H1 (cell line): ENCODE data around the gene CPM. TPM values are rescaled to one million over a fixed set of nuclear protein-coding genes. Genes with fewer than 3 reads are reported as not detected.

Experiments used
- CTCF ChIA-PET: fragments of 300-600 bp; sonication (Branson Sonifier 250); formaldehyde crosslinking; loops from one replicate; lab custom pipeline; 2021; ENCODE audit not compliant: partially characterized antibody; lab: Charles Lee
- POLR2A ChIA-PET: fragments of 300-600 bp; sonication (Branson Sonifier 250); formaldehyde crosslinking; loops from one replicate; lab custom pipeline; 2021; ENCODE audit warnings: inconsistent platforms; ENCODE audit not compliant: partially characterized antibody; lab: Charles Lee
- DNase-seq, 2 experiments: peaks; one replicate each; pipeline versions ENCODE4 v3.0.0 to v3.0.0-alpha.2; 2010 to 2022; ENCODE audit warnings: low spot score in 2 of 2, low read depth in 1 of 2, mixed read lengths in 1 of 2
- FAIRE-seq: peaks from 2 replicates; lab custom pipeline; 2011; peaks lifted over from hg19 to GRCh38; lab: Jason Lieb, UNC
- H2AFZ ChIP-seq: 2 replicates; pipeline ENCODE4 v1.8.1; 2012; ENCODE audit warnings: low read length, inconsistent platforms
- H2AK5ac ChIP-seq: 2 replicates; pipeline ENCODE4 v1.6.1; 2013; ENCODE audit warnings: low read depth, low read length
- H2BK120ac ChIP-seq: replicated peaks from 2 replicates; pipeline ENCODE3; 2013; ENCODE audit warnings: low read depth, low read length, inconsistent platforms
- H2BK12ac ChIP-seq: 2 replicates; pipeline ENCODE4 v1.6.1; 2013; ENCODE audit warnings: low read depth, low read length
- H2BK15ac ChIP-seq: 2 replicates; pipeline ENCODE4 v1.6.1; 2013; ENCODE audit warnings: low read length
- H2BK20ac ChIP-seq: 2 replicates; pipeline ENCODE4 v1.6.1; 2013; ENCODE audit warnings: low read length
- H2BK5ac ChIP-seq: 2 replicates; pipeline ENCODE4 v1.6.1; 2013; ENCODE audit warnings: low read depth, low read length
- H3K14ac ChIP-seq: 2 replicates; pipeline ENCODE4 v1.6.1; 2013; ENCODE audit warnings: inconsistent platforms; ENCODE audit not compliant: insufficient read length
- H3K18ac ChIP-seq: 2 replicates; pipeline ENCODE4 v1.6.1; 2013; ENCODE audit warnings: low read length; ENCODE audit errors: extremely low read depth
- H3K23ac ChIP-seq: 2 replicates; pipeline ENCODE4 v1.6.1; 2013; ENCODE audit warnings: inconsistent platforms; ENCODE audit not compliant: insufficient read length
- H3K23me2 ChIP-seq: 2 replicates; pipeline ENCODE4 v1.6.1; 2013; ENCODE audit warnings: low read depth, low read length
- H3K27ac ChIP-seq: 2 replicates; pipeline ENCODE4 v1.6.1; 2011; ENCODE audit warnings: low read depth, low read length, inconsistent platforms
- H3K27me3 ChIP-seq, 4 experiments: replicated peaks in 1 of 4; 1 replicate in 1 of 4; 2 replicates in 3 of 4; pipeline versions ENCODE4 v1.6.1 to v1.8.1; 2011 to 2013; ENCODE audit warnings: low read length in 3 of 4, mild to moderate bottlenecking in 3 of 4, inconsistent platforms in 2 of 4, mixed read lengths in 2 of 4, moderate library complexity in 1 of 4; ENCODE audit not compliant: control insufficient read depth in 3 of 4, insufficient read depth in 3 of 4; ENCODE audit errors: extremely low read depth in 1 of 4
- H3K36me3 ChIP-seq, 4 experiments: 2 replicates each; pipeline versions ENCODE4 v1.6.1 to v1.8.1; 2011 to 2013; ENCODE audit warnings: mild to moderate bottlenecking in 4 of 4, low read length in 3 of 4, moderate library complexity in 2 of 4, control low read depth in 1 of 4, inconsistent platforms in 1 of 4; ENCODE audit not compliant: insufficient read depth in 4 of 4, control insufficient read depth in 2 of 4
- H3K4ac ChIP-seq: replicated peaks from 2 replicates; pipeline ENCODE3; 2013; ENCODE audit warnings: low read length, low read depth, mixed read lengths, inconsistent platforms; ENCODE audit not compliant: insufficient read length
- H3K4me1 ChIP-seq, 4 experiments: replicated peaks in 1 of 4; 1 replicate in 1 of 4; 2 replicates in 3 of 4; pipeline versions ENCODE4 v1.6.1 to v1.8.1; 2011 to 2013; ENCODE audit warnings: low read length in 3 of 4, inconsistent platforms in 2 of 4, mixed read lengths in 1 of 4; ENCODE audit not compliant: insufficient read depth in 4 of 4, control insufficient read depth in 3 of 4
- H3K4me2 ChIP-seq, 2 experiments: 2 replicates each; pipeline versions ENCODE4 v1.6.1 to v1.8.1; 2011 to 2013; ENCODE audit warnings: low read depth in 2 of 2, low read length in 2 of 2, control low read depth in 1 of 2, inconsistent platforms in 1 of 2, mild to moderate bottlenecking in 1 of 2; ENCODE audit not compliant: insufficient read depth in 1 of 2
- H3K4me3 ChIP-seq, 4 experiments: fragments of 200-600, 300-600 bp in 1 of 4; sonication (generic), shearing (Covaris generic), sonication (Bioruptor Twin) in 1 of 4; 2 replicates each; pipeline versions ENCODE4 v1.5.1 to v1.8.1; 2011 to 2016; ENCODE audit warnings: low read length in 4 of 4, low read depth in 3 of 4, control low read depth in 2 of 4, inconsistent platforms in 2 of 4, mild to moderate bottlenecking in 2 of 4, mixed read lengths in 1 of 4, moderate library complexity in 1 of 4; ENCODE audit not compliant: insufficient read depth in 2 of 4; ENCODE audit errors: extremely low read depth in 1 of 4
- H3K56ac ChIP-seq: replicated peaks from 2 replicates; pipeline ENCODE3; 2013; ENCODE audit warnings: low read depth, mild to moderate bottlenecking, mixed read lengths, low read length, inconsistent platforms; ENCODE audit not compliant: insufficient read length
- H3K79me1 ChIP-seq: 2 replicates; pipeline ENCODE4 v1.6.1; 2013; ENCODE audit warnings: low read depth, low read length, control low read depth
- H3K79me2 ChIP-seq, 2 experiments: 2 replicates each; pipeline versions ENCODE4 v1.6.1 to v1.8.1; 2012 to 2013; ENCODE audit warnings: low read length in 2 of 2, mild to moderate bottlenecking in 2 of 2, inconsistent platforms in 1 of 2; ENCODE audit not compliant: insufficient read depth in 2 of 2, control insufficient read depth in 1 of 2
- H3K9ac ChIP-seq, 4 experiments: replicated peaks in 1 of 4; 1 replicate in 1 of 4; 2 replicates in 3 of 4; pipeline versions ENCODE4 v1.6.1 to v1.8.1; 2011 to 2013; ENCODE audit warnings: low read depth in 3 of 4, low read length in 3 of 4, control low read depth in 2 of 4, mild to moderate bottlenecking in 2 of 4, moderate library complexity in 2 of 4, inconsistent platforms in 1 of 4; ENCODE audit errors: extremely low read depth in 1 of 4
- H3K9me3 ChIP-seq, 2 experiments: 2 replicates each; pipeline versions ENCODE4 v1.6.1 to v1.8.1; 2012 to 2013; ENCODE audit warnings: mild to moderate bottlenecking in 2 of 2, moderate library complexity in 2 of 2, control low read depth in 1 of 2, inconsistent platforms in 1 of 2, low read depth in 1 of 2, low read length in 1 of 2, mixed read lengths in 1 of 2; ENCODE audit not compliant: insufficient read depth in 2 of 2
- H4K20me1 ChIP-seq, 2 experiments: replicated peaks in 1 of 2; 2 replicates each; pipeline versions ENCODE3 to v1.8.1; 2011 to 2013; ENCODE audit warnings: inconsistent platforms in 2 of 2, low read length in 2 of 2, mild to moderate bottlenecking in 1 of 2; ENCODE audit not compliant: insufficient read depth in 2 of 2, control insufficient read depth in 1 of 2
- H4K5ac ChIP-seq: 2 replicates; pipeline ENCODE4 v1.6.1; 2013; ENCODE audit warnings: low read length, low read depth, mixed read lengths, inconsistent platforms; ENCODE audit not compliant: insufficient read length
- H4K8ac ChIP-seq: 2 replicates; pipeline ENCODE4 v1.8.0; 2013; ENCODE audit warnings: mild to moderate bottlenecking, moderate library complexity, low read length, inconsistent platforms; ENCODE audit not compliant: insufficient read depth; ENCODE audit errors: extremely low read depth
- H4K91ac ChIP-seq: replicated peaks from 2 replicates; pipeline ENCODE3; 2013; ENCODE audit warnings: low read length, mixed read lengths, inconsistent platforms; ENCODE audit not compliant: insufficient read length
- BACH1 ChIP-seq: IDR thresholded peaks from 2 replicates; pipeline ENCODE4 v1.6.1; 2012; ENCODE audit warnings: low read length, improper control_type of control experiment
- EP300 ChIP-seq, 2 experiments: IDR thresholded peaks; 1 replicate in 1 of 2; 2 replicates in 1 of 2; pipeline ENCODE4 v1.6.1; 2011 to 2012; ENCODE audit warnings: low read depth in 2 of 2, low read length in 2 of 2, mild to moderate bottlenecking in 2 of 2, borderline replicate concordance in 1 of 2, inconsistent platforms in 1 of 2, moderate library complexity in 1 of 2
- KDM4A ChIP-seq: IDR thresholded peaks from one replicate; pipeline ENCODE4 v1.7.1; 2012; ENCODE audit warnings: low read depth, mild to moderate bottlenecking, moderate library complexity, low read length, inconsistent platforms; ENCODE audit not compliant: severe bottlenecking
- POLR2A ChIP-seq, 2 experiments: IDR thresholded peaks; 1 replicate in 1 of 2; 2 replicates in 1 of 2; pipeline ENCODE4 v1.6.1; 2011; ENCODE audit warnings: low read depth in 2 of 2, low read length in 2 of 2, mild to moderate bottlenecking in 2 of 2; ENCODE audit errors: control extremely low read depth in 1 of 2
- RXRA ChIP-seq: IDR thresholded peaks from 2 replicates; pipeline ENCODE4 v1.6.1; 2011; ENCODE audit warnings: low read depth, mild to moderate bottlenecking, low read length, moderate library complexity; ENCODE audit not compliant: insufficient read depth
- SAP30 ChIP-seq: fragments of 300-600 bp; sonication (generic); IDR thresholded peaks from 2 replicates; pipeline ENCODE4 v1.7.1; 2012; ENCODE audit warnings: low read length, moderate library complexity, mild to moderate bottlenecking, inconsistent platforms; ENCODE audit not compliant: insufficient read depth, insufficient replicate concordance
- SP4 ChIP-seq: IDR thresholded peaks from 2 replicates; pipeline ENCODE4 v1.6.1; 2012; ENCODE audit warnings: low read length, inconsistent platforms
- TBP ChIP-seq: IDR thresholded peaks from 2 replicates; pipeline ENCODE4 v1.6.1; 2011; ENCODE audit warnings: low read depth, low read length, improper control_type of control experiment
- TCF12 ChIP-seq: IDR thresholded peaks from 2 replicates; pipeline ENCODE4 v1.6.1; 2011; ENCODE audit warnings: low read depth, mild to moderate bottlenecking, low read length
- WGBS, 2 experiments: shearing (Covaris generic) in 1 of 2; methylation state at CpG; one replicate each; pipeline versions ENCODE4 v1.1.6 to v1.1.7; 2013 to 2015; ENCODE audit warnings: low lambda C conversion rate in 2 of 2, mixed read lengths in 2 of 2, inconsistent platforms in 1 of 2, low coverage in 1 of 2, missing lambda C conversion rate in 1 of 2; ENCODE audit not compliant: insufficient replicate concordance in 2 of 2, insufficient coverage in 1 of 2, insufficient read length in 1 of 2; ENCODE audit errors: extremely low coverage in 1 of 2, missing lambda C conversion rate in 1 of 2; 5-methylcytosine and 5-hydroxymethylcytosine counted together
- polyA plus RNA-seq, 7 experiments: library from polyadenylated mRNA; depleted of rRNA in 3 of 7; stranded (reverse) in 5 of 7; unstranded in 2 of 7; fragments of >200 nt in 5 of 7; fragments of 200-250 nt in 2 of 7; gene quantifications; 1 replicate in 5 of 7; 2 replicates in 1 of 7; 4 replicates in 1 of 7; pipeline versions ENCODE4 v1.2.1 to v1.2.3, GENCODE V29; 2011 to 2013; ENCODE audit warnings: missing spikeins in 2 of 7, mixed read lengths in 2 of 7
- total RNA-seq: library from RNA; stranded (reverse); fragmentation: NEBNext Ultra II Directional; extraction: Animal tissue kit (Norgen Biotek cat#: 25700); gene quantifications from 2 replicates; pipeline ENCODE4 v1.2.1, GENCODE V29; 2021
- TF ChIP-seq, protein P1 (sequence below): IDR thresholded peaks from 2 replicates; pipeline ENCODE4 v1.6.1; 2011; ENCODE audit warnings: low read depth, mild to moderate bottlenecking, low read length; ENCODE audit not compliant: insufficient read depth

CPM gene
- total and polyA plus RNA-seq, 2 of the 8 experiments (the other 6 are each of a cell fraction or from before 2014, with no cell fraction given): 0.33 to 3.1 TPM

DNA sequence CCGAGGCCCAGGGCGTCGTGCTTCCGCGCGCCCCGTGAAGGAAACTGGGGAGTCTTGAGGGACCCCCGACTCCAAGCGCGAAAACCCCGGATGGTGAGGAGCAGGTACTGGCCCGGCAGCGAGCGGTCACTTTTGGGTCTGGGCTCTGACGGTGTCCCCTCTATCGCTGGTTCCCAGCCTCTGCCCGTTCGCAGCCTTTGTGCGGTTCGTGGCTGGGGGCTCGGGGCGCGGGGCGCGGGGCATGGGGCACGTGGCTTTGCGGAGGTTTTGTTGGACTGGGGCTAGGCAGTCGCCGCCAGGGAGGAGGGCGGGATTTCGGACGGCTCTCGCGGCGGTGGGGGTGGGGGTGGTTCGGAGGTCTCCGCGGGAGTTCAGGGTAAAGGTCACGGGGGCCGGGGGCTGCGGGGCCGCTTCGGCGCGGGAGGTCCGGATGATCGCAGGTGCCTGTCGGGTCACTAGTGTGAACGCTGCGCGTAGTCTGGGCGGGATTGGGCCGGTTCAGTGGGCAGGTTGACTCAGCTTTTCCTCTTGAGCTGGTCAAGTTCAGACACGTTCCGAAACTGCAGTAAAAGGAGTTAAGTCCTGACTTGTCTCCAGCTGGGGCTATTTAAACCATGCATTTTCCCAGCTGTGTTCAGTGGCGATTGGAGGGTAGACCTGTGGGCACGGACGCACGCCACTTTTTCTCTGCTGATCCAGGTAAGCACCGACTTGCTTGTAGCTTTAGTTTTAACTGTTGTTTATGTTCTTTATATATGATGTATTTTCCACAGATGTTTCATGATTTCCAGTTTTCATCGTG is 124.4 kb downstream of the CPM start:
- H3K4me1 ChIP-seq: peaks cover 3 to 12% (median 6%) of the 10 kb centered on the region in 4 experiments; a peak in 5 of 7 replicates
- peak overlapping the region; percentile 95 for H2BK120ac ChIP-seq
- H2BK5ac ChIP-seq: peak overlapping the region; percentile 99
- no peaks in the 10 kb centered on the region for H3K27me3 ChIP-seq
- H2BK12ac ChIP-seq: peak overlapping the region; percentile 75
- H3K4me3 ChIP-seq: peak overlapping the region; percentile 92 to 97 (median 94)
- H4K8ac ChIP-seq: peak overlapping the region; percentile 100; the same call in 1 of the 2 replicates
- H3K23ac ChIP-seq: no peak overlapping the region
- WGBS, 2 experiments: 3% methylated on average over 33 of the region's 61 CpGs; no CpG with 5 or more reads in 1 of the 2 experiments
- peak overlapping the region; percentile 100 for H3K27ac ChIP-seq
- H3K23me2 ChIP-seq: peaks cover 2% of the 10 kb centered on the region
- CTCF ChIA-PET: interaction anchor here (1.1 to 2.2 kb wide), 4 partner anchors 9 to 28 kb away, joined by 3 to 14 read pairs (median 4); no protein-coding TSS in a partner anchor
- peak overlapping the region; percentile 80 for H2AK5ac ChIP-seq
- H2BK20ac ChIP-seq: peak overlapping the region; percentile 61; the same call in 1 of the 2 replicates
- peak overlapping the region; percentile 100 for H4K5ac ChIP-seq
- H3K4ac ChIP-seq: peak overlapping the region; percentile 99
- no peak for FAIRE-seq
- peak overlapping the region; percentile 94 for H3K14ac ChIP-seq
- no peaks in the 10 kb centered on the region; the same call in 1 of the 2 replicates for H3K79me1 ChIP-seq
- H3K9ac ChIP-seq: peak overlapping the region; percentile 97 to 100 (median 98)
- H3K79me2 ChIP-seq: peaks cover 4 to 48% of the 10 kb centered on the region in 2 experiments
- H3K18ac ChIP-seq: peak overlapping the region; percentile 98
- no peak overlapping the region for H2BK15ac ChIP-seq
- POLR2A ChIA-PET: interaction anchor here (0.6 to 3.3 kb wide), 32 partner anchors 8 to 474 kb away, joined by 3 to 41 read pairs (median 4); partner anchors contain the start of genes NUP107, RAP1B and SLC35E3
- peaks cover 0 to 35% (median 12%) of the 10 kb centered on the region in 4 experiments; a peak in 6 of 8 replicates for H3K36me3 ChIP-seq
- H3K4me2 ChIP-seq: peak overlapping the region; percentile 70 to 97
- H3K56ac ChIP-seq: peak overlapping the region; percentile 99
- peaks cover 1 to 5% of the 10 kb centered on the region in 2 experiments for H4K20me1 ChIP-seq
- H4K91ac ChIP-seq: peak overlapping the region; percentile 100
- no peaks in the 10 kb centered on the region for H3K9me3 ChIP-seq
- DNase-seq: peak; percentile 69 to 82
- 0 out of 2 replicates have a peak overlapping the region, but pooled peaks have one; percentile 55 for H2AFZ ChIP-seq
- TF ChIP-seq, protein P1, sequence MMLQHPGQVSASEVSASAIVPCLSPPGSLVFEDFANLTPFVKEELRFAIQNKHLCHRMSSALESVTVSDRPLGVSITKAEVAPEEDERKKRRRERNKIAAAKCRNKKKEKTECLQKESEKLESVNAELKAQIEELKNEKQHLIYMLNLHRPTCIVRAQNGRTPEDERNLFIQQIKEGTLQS: no peak
- TF ChIP-seq SP4 (0 out of 2 replicates have a peak, but pooled peaks have one; percentile 34), POLR2A (IDR thresholded peaks at IDR 0.05; ENCODE audit: control extremely low read depth in 1 of 2, low read depth in 2 of 2, low read length in 2 of 2) (peak in 1 of 2 experiments; percentile 57; a peak in 2 of 3 replicates), TBP (peak; percentile 87), KDM4A (peak; percentile 33), TCF12 (peak; percentile 35; the same call in 1 of the 2 replicates), EP300 (IDR thresholded peaks at IDR 0.05; ENCODE audit: borderline replicate concordance in 1 of 2, low read depth in 2 of 2, low read length in 2 of 2) (0 out of 3 replicates have a peak, but pooled peaks of 1 of the 2 experiments have one; percentile 8), SAP30 (peak; percentile 51), RXRA (peak; percentile 84), BACH1 (peak; percentile 90)
